Body of pancreas (tissue), 4 donors: ENCODE results near the gene CLK1.

ENCODE experiments used
- CTCF ChIP-seq, 7 experiments: fragments of 450-650 bp in 4 of 7; fragments of 200-600 bp in 3 of 7; sonication (generic) in 3 of 7; IDR thresholded peaks; one replicate each; pipeline ENCODE4 v1.5.1; 2016 to 2019; ENCODE audit warnings: antibody characterized with exemption in 7 of 7
- POLR2A ChIP-seq, 3 donors: fragments of 450-650 bp; IDR thresholded peaks; one replicate each; pipeline ENCODE4 v1.6.1; 2016; ENCODE audit warnings: antibody characterized with exemption in 3 of 3, mild to moderate bottlenecking in 2 of 3

GRCh38 chr2:200852605-200853004 lies 11.9 kb downstream of the CLK1 start:
- TF ChIP-seq CTCF (IDR thresholded peaks at IDR 0.05), result no peak
- no peak for TF ChIP-seq POLR2A (IDR thresholded peaks at IDR 0.05)
